ENCODE measurements around the gene PPIL6. TPM values are rescaled to one million over a fixed set of nuclear protein-coding genes. Genes with fewer than 3 reads are reported as not detected.
A peak's percentile ranks its signal among the peaks of the same experiment; 100 is the strongest.

PPIL6 gene
- total RNA-seq, 1 donor from 2014 or later: 0.11 TPM

- intact Hi-C loops (cut with DNase I): loop anchor here (5.0 kb wide), 2 partner anchors 76 to 1309 kb away; partner anchors contain the start of genes MICAL1 and OSTM1
- DNase-seq (ENCODE audit: low spot score in 2 of 2): no peak
- Histone ChIP-seq H3K4me3 (peak overlapping the region; percentile 84 to 95), H3K27ac (peak overlapping the region; percentile 99), H3K27me3 (no peaks in the 10 kb centered on the region), H3K9me3 (no peaks in the 10 kb centered on the region), H3K36me3 (peaks cover 21% of the 10 kb centered on the region in 2 donors), H3K4me1 (peaks cover 0 to 17% of the 10 kb centered on the region in 2 donors)
- TF ChIP-seq, protein P1, sequence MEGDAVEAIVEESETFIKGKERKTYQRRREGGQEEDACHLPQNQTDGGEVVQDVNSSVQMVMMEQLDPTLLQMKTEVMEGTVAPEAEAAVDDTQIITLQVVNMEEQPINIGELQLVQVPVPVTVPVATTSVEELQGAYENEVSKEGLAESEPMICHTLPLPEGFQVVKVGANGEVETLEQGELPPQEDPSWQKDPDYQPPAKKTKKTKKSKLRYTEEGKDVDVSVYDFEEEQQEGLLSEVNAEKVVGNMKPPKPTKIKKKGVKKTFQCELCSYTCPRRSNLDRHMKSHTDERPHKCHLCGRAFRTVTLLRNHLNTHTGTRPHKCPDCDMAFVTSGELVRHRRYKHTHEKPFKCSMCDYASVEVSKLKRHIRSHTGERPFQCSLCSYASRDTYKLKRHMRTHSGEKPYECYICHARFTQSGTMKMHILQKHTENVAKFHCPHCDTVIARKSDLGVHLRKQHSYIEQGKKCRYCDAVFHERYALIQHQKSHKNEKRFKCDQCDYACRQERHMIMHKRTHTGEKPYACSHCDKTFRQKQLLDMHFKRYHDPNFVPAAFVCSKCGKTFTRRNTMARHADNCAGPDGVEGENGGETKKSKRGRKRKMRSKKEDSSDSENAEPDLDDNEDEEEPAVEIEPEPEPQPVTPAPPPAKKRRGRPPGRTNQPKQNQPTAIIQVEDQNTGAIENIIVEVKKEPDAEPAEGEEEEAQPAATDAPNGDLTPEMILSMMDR (IDR thresholded peaks at IDR 0.05): no peak
Measured at GRCh38 chr6:109381061-109381746, 59.2 kb downstream of the PPIL6 start.

DNA sequence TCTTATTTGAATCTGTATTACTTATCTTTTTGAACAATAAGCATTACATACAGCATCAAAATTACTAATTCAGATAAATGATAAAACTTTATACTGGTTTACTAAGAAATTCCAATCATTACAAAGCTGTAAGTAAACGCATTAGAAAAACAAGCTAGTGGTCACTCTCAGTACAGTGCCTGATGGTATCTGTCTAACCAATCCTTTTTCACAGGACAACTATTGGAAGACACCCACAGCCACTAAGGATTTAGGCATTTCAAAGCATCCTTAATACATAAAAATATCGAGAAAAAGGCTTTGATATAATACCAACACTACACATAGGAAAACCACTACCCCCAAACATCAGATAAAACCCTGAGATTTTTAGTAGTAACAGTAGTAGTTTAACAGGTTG, 60.7 kb downstream of the PPIL6 start:
- Histone ChIP-seq H3K4me1 (peaks cover 0 to 18% of the 10 kb centered on the region in 2 donors), H3K9me3 (no peaks in the 10 kb centered on the region), H3K4me3 (peak overlapping the region; percentile 84 to 95), H3K36me3 (peaks cover 29 to 36% of the 10 kb centered on the region in 2 donors), H3K27ac (peak overlapping the region in 1 of 2 donors; percentile 7), H3K27me3 (no peaks in the 10 kb centered on the region)
- TF ChIP-seq, protein P1 (IDR thresholded peaks at IDR 0.05): no peak
- DNase-seq (ENCODE audit: low spot score in 2 of 2): no peak
- intact Hi-C loops (cut with DNase I): loop anchor here (5.0 kb wide), 2 partner anchors 78 to 1307 kb away; partner anchors contain the start of genes MICAL1 and OSTM1

DNA sequence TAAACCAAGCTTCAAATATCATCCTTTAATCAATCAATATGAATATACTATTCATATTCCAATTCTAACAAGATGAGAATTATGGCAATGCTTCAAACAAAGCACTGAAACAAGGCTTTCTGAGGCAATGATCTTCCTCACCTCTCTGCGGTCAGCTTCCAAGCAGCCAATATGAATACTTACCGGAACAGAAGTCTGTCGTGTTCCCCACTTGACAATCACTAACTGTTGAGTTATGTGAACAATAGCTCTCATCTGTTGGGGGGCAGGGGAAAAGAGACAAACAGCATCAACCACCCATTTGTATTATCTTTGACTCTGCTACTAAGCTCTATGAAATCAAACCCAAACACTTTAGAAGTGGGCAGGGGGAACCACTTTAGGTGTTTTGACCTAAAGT, 62.7 kb downstream of the PPIL6 start:
- Histone ChIP-seq H3K9me3 (no peaks in the 10 kb centered on the region), H3K27ac (no peak overlapping the region), H3K4me1 (peaks cover 0 to 28% of the 10 kb centered on the region in 2 donors), H3K36me3 (peaks cover 37 to 52% of the 10 kb centered on the region in 2 donors), H3K27me3 (no peaks in the 10 kb centered on the region), H3K4me3 (no peak overlapping the region)
- no peak for DNase-seq (ENCODE audit: low spot score in 2 of 2)
- TF ChIP-seq, protein P1 (IDR thresholded peaks at IDR 0.05): no peak
- intact Hi-C loops (cut with DNase I): no loop called here

DNA sequence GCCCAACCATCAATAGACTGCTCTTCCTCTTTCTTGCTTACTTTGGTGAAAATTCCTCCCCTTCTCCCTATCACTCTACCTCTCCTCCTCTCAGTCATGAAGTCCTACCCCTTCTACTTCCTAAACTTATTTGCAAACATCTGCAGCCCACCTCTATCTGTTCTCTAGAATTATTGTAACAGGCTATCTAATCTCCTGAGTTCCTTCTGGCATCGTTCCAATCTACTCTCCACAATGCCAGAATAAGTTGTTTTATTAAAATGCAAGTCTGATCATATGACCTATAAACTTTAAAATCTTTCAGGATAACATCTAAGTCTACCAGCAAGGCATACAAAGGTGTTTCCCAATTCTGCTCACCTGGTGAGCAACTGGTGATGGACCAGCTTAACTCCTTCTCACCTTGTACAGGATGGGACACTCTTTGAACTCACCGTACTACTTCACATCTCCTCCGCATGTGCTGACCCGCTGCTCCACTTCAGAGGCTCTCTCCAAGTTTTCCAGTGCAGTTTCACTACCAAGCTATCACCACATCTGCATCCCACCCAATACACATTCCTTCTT, 66.0 kb downstream of the PPIL6 start:
- Histone ChIP-seq H3K4me1 (peaks cover 0 to 32% of the 10 kb centered on the region in 2 donors), H3K36me3 (peaks cover 37 to 81% of the 10 kb centered on the region in 2 donors), H3K4me3 (no peak overlapping the region), H3K27ac (no peak overlapping the region), H3K27me3 (no peaks in the 10 kb centered on the region), H3K9me3 (no peaks in the 10 kb centered on the region)
- intact Hi-C loops (cut with DNase I): no loop called here
- no peak for DNase-seq (ENCODE audit: low spot score in 2 of 2)
- TF ChIP-seq, protein P1 (IDR thresholded peaks at IDR 0.05): no peak

DNA sequence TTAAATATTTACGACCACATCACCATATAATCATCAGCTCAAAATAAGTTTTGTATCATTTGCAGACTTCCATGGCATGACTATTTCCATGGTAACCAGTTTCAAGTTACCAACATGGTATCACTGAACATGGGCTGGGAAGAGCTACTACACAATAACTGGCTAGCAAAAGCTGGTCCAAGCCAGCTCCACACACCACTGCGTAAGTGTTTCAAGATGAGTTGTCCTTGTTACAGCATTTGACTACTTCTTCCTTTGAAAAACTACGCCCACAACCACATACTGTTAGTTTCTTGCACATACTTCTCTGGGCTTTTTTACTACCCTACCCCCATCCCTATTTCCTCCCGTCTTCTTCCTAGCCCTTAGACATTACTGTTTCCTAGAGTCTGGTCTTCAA, 66.7 kb downstream of the PPIL6 start:
- no peak for DNase-seq (ENCODE audit: low spot score in 2 of 2)

More for the DNA sequence above, 66.7 kb downstream of the PPIL6 start:
- H3K36me3 ChIP-seq: peaks cover 37 to 87% of the 10 kb centered on the region in 2 donors
- H3K27ac ChIP-seq: no peak overlapping the region
- TF ChIP-seq, protein P1 (IDR thresholded peaks at IDR 0.05): no peak
- intact Hi-C loops (cut with DNase I): no loop called here
- H3K9me3 ChIP-seq: no peaks in the 10 kb centered on the region
- H3K27me3 ChIP-seq: no peaks in the 10 kb centered on the region
- peaks cover 0 to 27% of the 10 kb centered on the region in 2 donors for H3K4me1 ChIP-seq
- no peak overlapping the region for H3K4me3 ChIP-seq

Data from ascending aorta (tissue), 2 donors.